Neutrophil (primary cell): ENCODE results near the gene TMEM238.

ENCODE experiments used
- H3K27ac ChIP-seq: fragments of 200-600 bp; sonication (generic); 2 replicates; pipeline ENCODE4 v1.5.1; 2016; ENCODE audit warnings: mild to moderate bottlenecking, moderate library complexity
- H3K27me3 ChIP-seq: fragments of 200-600 bp; sonication (generic); 2 replicates; pipeline ENCODE4 v1.6.0; 2016; ENCODE audit warnings: mild to moderate bottlenecking
- H3K36me3 ChIP-seq: fragments of 200-600 bp; sonication (generic); 2 replicates; pipeline ENCODE4 v1.5.1; 2017
- H3K4me1 ChIP-seq, 2 experiments: fragments of 200-600 bp in 1 of 2; sonication (generic) in 1 of 2; 1 replicate in 1 of 2; 2 replicates in 1 of 2; pipeline versions ENCODE4 v1.5.1 to v1.6.1; 2013 to 2016; ENCODE audit warnings: low read depth in 1 of 2, low read length in 1 of 2, mild to moderate bottlenecking in 1 of 2, moderate library complexity in 1 of 2; ENCODE audit not compliant: control insufficient read depth in 1 of 2, insufficient read depth in 1 of 2
- H3K4me3 ChIP-seq, 2 experiments: fragments of 200-600 bp in 1 of 2; sonication (generic) in 1 of 2; 1 replicate in 1 of 2; 2 replicates in 1 of 2; pipeline ENCODE4 v1.5.1; 2013 to 2016; ENCODE audit warnings: low read depth in 1 of 2, low read length in 1 of 2, mild to moderate bottlenecking in 1 of 2, moderate library complexity in 1 of 2
- H3K9me3 ChIP-seq: fragments of 200-600 bp; sonication (generic); 2 replicates; pipeline ENCODE4 v1.5.1; 2016
- TF ChIP-seq, protein P1 (sequence below): fragments of 200-600 bp; sonication (generic); IDR thresholded peaks from 2 replicates; pipeline ENCODE4 v1.5.1; 2016; ENCODE audit warnings: antibody characterized with exemption

TMEM238 gene

DNA sequence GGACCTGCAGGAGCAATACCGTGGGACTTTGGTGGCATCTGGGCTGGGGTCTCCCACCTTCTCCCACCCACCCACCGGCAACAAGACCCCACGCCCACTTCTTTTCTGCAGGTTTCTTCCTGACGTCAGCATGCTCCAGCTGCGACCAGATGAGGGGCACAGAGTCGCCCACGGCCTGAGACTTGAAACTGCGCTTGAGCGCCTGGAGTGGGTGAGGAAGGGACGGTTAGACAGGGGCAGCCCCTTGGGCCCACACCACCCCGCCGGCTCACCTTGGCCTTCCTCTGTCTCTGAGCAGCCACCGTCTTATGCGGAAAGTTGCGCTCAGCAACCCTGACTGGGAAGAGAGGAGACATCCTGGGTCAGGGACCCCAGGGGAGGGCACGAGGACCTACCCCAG is 23.2 kb downstream of the TMEM238 start:
- H3K36me3 ChIP-seq: no peaks in the 10 kb centered on the region
- H3K9me3 ChIP-seq: no peaks in the 10 kb centered on the region
- H3K4me3 ChIP-seq: no peak overlapping the region
- peaks cover 41% of the 10 kb centered on the region for H3K27me3 ChIP-seq
- H3K27ac ChIP-seq: no peak overlapping the region
- no peaks in the 10 kb centered on the region for H3K4me1 ChIP-seq
- TF ChIP-seq, protein P1, sequence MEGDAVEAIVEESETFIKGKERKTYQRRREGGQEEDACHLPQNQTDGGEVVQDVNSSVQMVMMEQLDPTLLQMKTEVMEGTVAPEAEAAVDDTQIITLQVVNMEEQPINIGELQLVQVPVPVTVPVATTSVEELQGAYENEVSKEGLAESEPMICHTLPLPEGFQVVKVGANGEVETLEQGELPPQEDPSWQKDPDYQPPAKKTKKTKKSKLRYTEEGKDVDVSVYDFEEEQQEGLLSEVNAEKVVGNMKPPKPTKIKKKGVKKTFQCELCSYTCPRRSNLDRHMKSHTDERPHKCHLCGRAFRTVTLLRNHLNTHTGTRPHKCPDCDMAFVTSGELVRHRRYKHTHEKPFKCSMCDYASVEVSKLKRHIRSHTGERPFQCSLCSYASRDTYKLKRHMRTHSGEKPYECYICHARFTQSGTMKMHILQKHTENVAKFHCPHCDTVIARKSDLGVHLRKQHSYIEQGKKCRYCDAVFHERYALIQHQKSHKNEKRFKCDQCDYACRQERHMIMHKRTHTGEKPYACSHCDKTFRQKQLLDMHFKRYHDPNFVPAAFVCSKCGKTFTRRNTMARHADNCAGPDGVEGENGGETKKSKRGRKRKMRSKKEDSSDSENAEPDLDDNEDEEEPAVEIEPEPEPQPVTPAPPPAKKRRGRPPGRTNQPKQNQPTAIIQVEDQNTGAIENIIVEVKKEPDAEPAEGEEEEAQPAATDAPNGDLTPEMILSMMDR: no peak

- H3K4me1 ChIP-seq: peaks cover 0 to 5% of the 10 kb centered on the region in 2 experiments
- no peak overlapping the region for H3K27ac ChIP-seq
- TF ChIP-seq, protein P1: no peak
- peaks cover 47% of the 10 kb centered on the region for H3K27me3 ChIP-seq
- no peak overlapping the region for H3K4me3 ChIP-seq
- H3K36me3 ChIP-seq: no peaks in the 10 kb centered on the region
- no peaks in the 10 kb centered on the region for H3K9me3 ChIP-seq
Observed at GRCh38 chr19:55358943-55359908, 24.9 kb downstream of the TMEM238 start.

- Histone ChIP-seq H3K27me3 (peaks cover 51% of the 10 kb centered on the region), H3K9me3 (no peaks in the 10 kb centered on the region), H3K4me1 (peaks cover 3 to 12% of the 10 kb centered on the region in 2 experiments), H3K4me3 (no peak overlapping the region), H3K27ac (no peak overlapping the region), H3K36me3 (no peaks in the 10 kb centered on the region)
- TF ChIP-seq, protein P1: no peak
Observed at GRCh38 chr19:55358493-55358892, 25.6 kb downstream of the TMEM238 start.

DNA sequence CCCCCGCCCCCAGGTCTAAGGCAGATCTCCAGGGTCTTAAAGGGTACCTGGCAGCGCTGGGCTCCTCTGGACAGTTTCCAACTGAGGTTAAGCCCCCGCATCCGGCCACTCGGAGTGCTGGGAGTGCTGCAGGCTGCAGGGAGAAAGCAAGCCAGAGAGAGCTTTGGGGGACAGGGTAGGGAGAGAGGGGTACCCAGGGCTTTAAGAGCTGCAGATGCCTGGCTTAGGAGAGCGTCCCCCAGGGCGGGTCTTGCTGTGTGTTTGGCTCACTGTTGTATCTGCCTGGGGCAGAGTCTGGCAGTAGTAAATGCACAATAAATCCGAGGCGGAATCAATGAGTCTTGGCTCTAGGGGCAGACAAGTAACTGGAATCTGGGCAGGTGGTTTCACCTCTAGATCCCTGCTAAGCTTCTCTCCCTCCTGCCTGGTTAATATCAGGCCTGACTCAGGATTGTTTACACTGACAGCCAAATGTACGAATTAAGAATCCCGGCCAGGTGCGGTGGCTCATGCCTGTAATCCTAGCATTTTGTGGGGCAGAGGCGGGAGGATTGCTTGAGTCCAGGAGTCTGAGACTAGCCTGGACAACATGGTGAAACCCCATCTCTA is 28.8 kb downstream of the TMEM238 start:
- no peaks in the 10 kb centered on the region for H3K9me3 ChIP-seq
- H3K36me3 ChIP-seq: no peaks in the 10 kb centered on the region
- TF ChIP-seq, protein P1: no peak
- no peak overlapping the region for H3K27ac ChIP-seq
- peaks cover 7 to 15% of the 10 kb centered on the region in 2 experiments for H3K4me1 ChIP-seq
- no peak overlapping the region for H3K4me3 ChIP-seq
- H3K27me3 ChIP-seq: peaks cover 80% of the 10 kb centered on the region

GRCh38 chr19:55354698-55355212 is 29.3 kb downstream of the TMEM238 start, which contains the start of gene COX6B2:
Gene COX6B2 (minus strand): TSS chr19:55354719. CDS start chr19:55354521, 198 bp downstream.
- Histone ChIP-seq H3K4me1 (peaks cover 7 to 15% of the 10 kb centered on the region in 2 experiments), H3K27me3 (peaks cover 80% of the 10 kb centered on the region), H3K4me3 (peak within 1 kb of the TSS; percentile 65 to 66)

More at GRCh38 chr19:55354698-55355212, 29.3 kb downstream of the TMEM238 start, which contains the start of gene COX6B2:
- TF ChIP-seq, protein P1: no peak
- H3K27ac ChIP-seq: no peak within 1 kb of the TSS
- no peaks in the 10 kb centered on the region for H3K36me3 ChIP-seq
- H3K9me3 ChIP-seq: no peaks in the 10 kb centered on the region
